ENCODE measurements around the gene ITPR1.

The ITPR1 gene

GRCh38 chr3:4754180-4755086, 261.3 kb downstream of the ITPR1 start:
- no peak overlapping the region for H3K4me3 ChIP-seq (ENCODE audit: low read depth, low read length)
- no peaks in the 10 kb centered on the region for H3K9me3 ChIP-seq (ENCODE audit: control insufficient read depth, insufficient read depth, low read depth, low read length)
- peaks cover 0 to 4% of the 10 kb centered on the region in 2 experiments; a peak in 1 of 3 replicates for H3K36me3 ChIP-seq (ENCODE audit: control insufficient read depth in 2 of 2, insufficient read depth in 1 of 2, low read length in 2 of 2)
- no peak for TF ChIP-seq KLF1 (tag by site-specific recombination; IDR thresholded peaks at IDR 0.05)
- H3K4me1 ChIP-seq (ENCODE audit: control insufficient read depth, insufficient read depth, low read length) = peaks cover 8% of the 10 kb centered on the region; the same call in 1 of the 2 replicates
- POLR2A ChIA-PET = no interaction called here
- H3K27ac ChIP-seq (ENCODE audit: extremely low read depth, low read depth, low read length) = no peak overlapping the region
- CTCF ChIA-PET = interaction anchor here (0.6 kb wide), 2 partner anchors 34 to 43 kb away, joined by 3 read pairs; no protein-coding TSS in a partner anchor

- POLR2A ChIA-PET = no interaction called here
- H3K36me3 ChIP-seq (ENCODE audit: control insufficient read depth in 2 of 2, insufficient read depth in 1 of 2, low read length in 2 of 2) = peaks cover 0 to 4% of the 10 kb centered on the region in 2 experiments; a peak in 1 of 3 replicates
- no peak overlapping the region for H3K27ac ChIP-seq (ENCODE audit: extremely low read depth, low read depth, low read length)
- no peak overlapping the region for H3K4me3 ChIP-seq (ENCODE audit: low read depth, low read length)
- CTCF ChIA-PET = interaction anchor here (0.5 to 0.9 kb wide), 3 partner anchors 183 to 719 kb away, joined by 3 to 5 read pairs (median 3); no protein-coding TSS in a partner anchor
- no peaks in the 10 kb centered on the region for H3K9me3 ChIP-seq (ENCODE audit: control insufficient read depth, insufficient read depth, low read depth, low read length)
- no peak for TF ChIP-seq ZNF777 (tag by site-specific recombination; IDR thresholded peaks at IDR 0.05; ENCODE audit: borderline replicate concordance)
- no peak for TF ChIP-seq ZNF19 (tag by site-specific recombination; IDR thresholded peaks at IDR 0.05; ENCODE audit: low read depth)
- TF ChIP-seq KLF17 (tag by site-specific recombination; IDR thresholded peaks at IDR 0.05) = no peak
- no peak for TF ChIP-seq ZBTB11 (tag by site-specific recombination; conservative IDR thresholded peaks at IDR 0.05; ENCODE audit: low read depth)
- no peak for TF ChIP-seq ZBTB7A (tag by site-specific recombination; IDR thresholded peaks at IDR 0.05; ENCODE audit: low read depth)
- no peak for TF ChIP-seq ZNF335 (tag by site-specific recombination; conservative IDR thresholded peaks at IDR 0.05)
- no peak for TF ChIP-seq ZNF146 (tag by site-specific recombination; IDR thresholded peaks at IDR 0.05)
- no peak for TF ChIP-seq ZNF24 (tag by site-specific recombination; IDR thresholded peaks at IDR 0.05)
- TF ChIP-seq ZNF157 (tag by site-specific recombination; IDR thresholded peaks at IDR 0.05) = no peak
- TF ChIP-seq SALL2 (tag by site-specific recombination; IDR thresholded peaks at IDR 0.05; ENCODE audit: borderline replicate concordance) = no peak
- TF ChIP-seq ZNF548 (tag by site-specific recombination; IDR thresholded peaks at IDR 0.05) = no peak
- TF ChIP-seq PRDM6 (tag by site-specific recombination; IDR thresholded peaks at IDR 0.05) = no peak
- TF ChIP-seq ZNF639 (tag by site-specific recombination; IDR thresholded peaks at IDR 0.05) = no peak
- TF ChIP-seq ZBTB20 (tag by site-specific recombination; IDR thresholded peaks at IDR 0.05) = no peak
- TF ChIP-seq ZNF394 (tag by site-specific recombination; IDR thresholded peaks at IDR 0.05; ENCODE audit: borderline replicate concordance) = no peak
- TF ChIP-seq OVOL3 (tag by site-specific recombination; IDR thresholded peaks at IDR 0.05) = no peak
- TF ChIP-seq ZNF747 (tag by site-specific recombination; IDR thresholded peaks at IDR 0.05) = no peak
- no peak for TF ChIP-seq ZNF624 (tag by site-specific recombination; IDR thresholded peaks at IDR 0.05)
- H3K4me1 ChIP-seq (ENCODE audit: control insufficient read depth, insufficient read depth, low read length) = peaks cover 3% of the 10 kb centered on the region; the same call in 1 of the 2 replicates
Measured at GRCh38 chr3:4755566-4755965, 262.4 kb downstream of the ITPR1 start.

Data from HEK293 (cell line).